ENCODE results near the gene FNDC3A. TPM values are rescaled to one million over a fixed set of nuclear protein-coding genes. Genes with fewer than 3 reads are reported as not detected.
"Not testable (repeated sequence)": the region's sequence is repeated elsewhere in the genome, so short reads cannot be mapped to it uniquely, and the experiment has no call there.

The FNDC3A gene
- total and polyA plus RNA-seq, 2 experiments from 2014 or later, result 19.5 to 50.4 TPM

GRCh38 chr13:48998641-48999292 is 23.1 kb downstream of the FNDC3A start:
- Histone ChIP-seq H4K20me1 (ENCODE audit: insufficient read depth) (peaks cover 4% of the 10 kb centered on the region; the same call in 1 of the 2 replicates), H3K9me2 (ENCODE audit: insufficient read depth) (no peaks in the 10 kb centered on the region), H3K27me3 (replicated peaks; ENCODE audit: insufficient read depth) (no peaks in the 10 kb centered on the region), H2AFZ (no peak overlapping the region), H3K4me2 (ENCODE audit: unreplicated experiment) (no peak overlapping the region), H3K4me3 (no peak overlapping the region), H3K79me2 (ENCODE audit: insufficient read depth) (peaks cover 99% of the 10 kb centered on the region), H3K36me3 (ENCODE audit: low read depth) (peaks cover 12% of the 10 kb centered on the region; the same call in 1 of the 2 replicates), H3K9ac (no peak overlapping the region), H3K4me1 (ENCODE audit: insufficient read depth) (0 out of 2 replicates have a peak, but pooled peaks cover 11% of the 10 kb centered on the region), H3F3A (ENCODE audit: insufficient read depth) (no peaks in the 10 kb centered on the region), H3K9me3 (ENCODE audit: low read depth) (peaks cover 8% of the 10 kb centered on the region), H3K27ac (no peak overlapping the region)
- no peak for TF ChIP-seq EZH2 (IDR thresholded peaks at IDR 0.05; ENCODE audit: insufficient read depth, poor library complexity, severe bottlenecking)
- TF ChIP-seq EZH2phosphoT487 (IDR thresholded peaks at IDR 0.05; ENCODE audit: insufficient read depth, low read depth), result no peak
- in situ Hi-C loops (cut with MboI), result no loop called here
- no peak for DNase-seq
- WGBS, 2 experiments (ENCODE audit: low coverage in 1 of 2, low lambda C conversion rate in 2 of 2, missing lambda C conversion rate in 2 of 2), result 46% methylated on average over 5 of the region's 5 CpGs

DNA sequence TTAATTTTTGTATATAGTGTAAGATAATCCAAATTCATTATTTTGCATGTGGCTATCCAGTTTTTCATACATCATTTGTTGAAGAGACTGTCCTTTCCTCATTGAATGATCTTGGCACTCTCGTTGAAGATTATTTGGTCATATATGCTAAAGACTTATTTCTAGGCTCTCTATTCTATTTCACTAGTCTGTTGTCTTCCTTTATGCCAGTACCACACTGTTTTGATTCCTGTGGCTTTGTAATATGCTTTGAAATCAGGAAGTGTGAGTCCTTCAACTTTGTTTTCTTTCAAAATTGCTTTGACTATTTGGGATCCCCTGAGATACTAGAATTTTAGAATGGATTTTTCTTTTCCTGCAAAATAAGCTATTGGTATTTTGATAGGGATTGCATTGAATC is 24.5 kb downstream of the FNDC3A start:
- Histone ChIP-seq H4K20me1 (ENCODE audit: insufficient read depth) (peaks cover 4% of the 10 kb centered on the region; the same call in 1 of the 2 replicates), H3K9ac (no peak overlapping the region), H3K9me3 (ENCODE audit: low read depth) (peaks cover 8% of the 10 kb centered on the region), H3K4me2 (ENCODE audit: unreplicated experiment) (no peak overlapping the region), H3K9me2 (ENCODE audit: insufficient read depth) (no peaks in the 10 kb centered on the region), H3F3A (ENCODE audit: insufficient read depth) (no peaks in the 10 kb centered on the region), H2AFZ (no peak overlapping the region), H3K4me1 (ENCODE audit: insufficient read depth) (no peaks in the 10 kb centered on the region), H3K79me2 (ENCODE audit: insufficient read depth) (peaks cover 99% of the 10 kb centered on the region), H3K27me3 (replicated peaks; ENCODE audit: insufficient read depth) (no peaks in the 10 kb centered on the region), H3K27ac (no peak overlapping the region), H3K36me3 (ENCODE audit: low read depth) (peaks cover 12% of the 10 kb centered on the region; the same call in 1 of the 2 replicates), H3K4me3 (no peak overlapping the region)
- 95% methylated on average over 1 of the region's 1 CpG for WGBS, 2 experiments (ENCODE audit: low coverage in 1 of 2, low lambda C conversion rate in 2 of 2, missing lambda C conversion rate in 2 of 2)
- no peak for DNase-seq
- TF ChIP-seq EZH2phosphoT487 (IDR thresholded peaks at IDR 0.05; ENCODE audit: insufficient read depth, low read depth) (no peak), EZH2 (IDR thresholded peaks at IDR 0.05; ENCODE audit: insufficient read depth, poor library complexity, severe bottlenecking) (no peak)
- in situ Hi-C loops (cut with MboI), result no loop called here

DNA sequence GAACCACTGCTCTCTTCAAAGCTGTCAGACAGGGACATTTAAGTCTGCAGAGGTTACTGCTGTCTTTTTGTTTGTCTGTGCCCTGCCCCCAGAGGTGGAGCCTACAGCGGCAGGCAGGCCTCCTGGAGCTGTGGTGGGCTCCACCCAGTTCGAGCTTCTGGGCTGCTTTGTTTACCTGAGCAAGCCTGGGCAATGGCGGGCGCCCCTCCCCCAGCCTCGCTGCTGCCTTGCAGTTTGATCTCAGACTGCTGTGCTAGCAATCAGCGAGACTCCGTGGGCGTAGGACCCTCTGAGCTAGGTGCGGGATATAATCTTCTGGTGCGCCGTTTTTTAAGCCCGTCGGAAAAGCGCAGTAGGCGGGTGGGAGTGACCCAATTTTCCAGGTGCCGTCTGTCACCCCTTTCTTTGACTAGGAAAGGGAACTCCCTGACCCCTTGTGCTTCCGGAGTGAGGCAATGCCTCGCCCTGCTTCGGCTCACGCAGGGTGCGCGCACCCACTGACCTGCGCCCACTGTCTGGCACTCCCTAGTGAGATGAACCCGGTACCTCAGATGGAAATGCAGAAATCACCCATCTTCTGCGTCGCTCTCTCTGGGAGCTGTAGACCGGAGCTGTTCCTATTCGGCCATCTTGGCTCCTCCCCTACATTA is 43.4 kb downstream of the FNDC3A start:
- H3K27ac ChIP-seq; H3K9me2 ChIP-seq (ENCODE audit: insufficient read depth); H4K20me1 ChIP-seq (ENCODE audit: insufficient read depth); H3K27me3 ChIP-seq (replicated peaks; ENCODE audit: insufficient read depth); H3K9me3 ChIP-seq (ENCODE audit: low read depth); DNase-seq; H3K4me3 ChIP-seq; in situ Hi-C loops (cut with MboI); H3K4me2 ChIP-seq (ENCODE audit: unreplicated experiment); H3K9ac ChIP-seq; H2AFZ ChIP-seq; H3K36me3 ChIP-seq (ENCODE audit: low read depth): not testable (repeated sequence)
- Histone ChIP-seq H3K4me1 (ENCODE audit: insufficient read depth) (peaks cover 35% of the 10 kb centered on the region), H3F3A (ENCODE audit: insufficient read depth) (peaks cover 35% of the 10 kb centered on the region), H3K79me2 (ENCODE audit: insufficient read depth) (peaks cover 67% of the 10 kb centered on the region)
- WGBS, 2 experiments (ENCODE audit: low coverage in 1 of 2, low lambda C conversion rate in 2 of 2, missing lambda C conversion rate in 2 of 2), result 96 to 97% methylated on average over 28 of the region's 28 CpGs

- WGBS, 2 experiments (ENCODE audit: low coverage in 1 of 2, low lambda C conversion rate in 2 of 2, missing lambda C conversion rate in 2 of 2), result 96 to 100% methylated on average over 2 of the region's 2 CpGs
- peaks cover 45% of the 10 kb centered on the region for H3K4me1 ChIP-seq (ENCODE audit: insufficient read depth)
- no peaks in the 10 kb centered on the region for H3K9me2 ChIP-seq (ENCODE audit: insufficient read depth)
- H4K20me1 ChIP-seq (ENCODE audit: insufficient read depth), result no peaks in the 10 kb centered on the region
- in situ Hi-C loops (cut with MboI), result no loop called here
- peaks cover 73% of the 10 kb centered on the region for H3K79me2 ChIP-seq (ENCODE audit: insufficient read depth)
- no peak overlapping the region for H3K4me2 ChIP-seq (ENCODE audit: unreplicated experiment)
- no peaks in the 10 kb centered on the region for H3K27me3 ChIP-seq (replicated peaks; ENCODE audit: insufficient read depth)
- no peak overlapping the region for H3K9ac ChIP-seq
- no peaks in the 10 kb centered on the region for H3K9me3 ChIP-seq (ENCODE audit: low read depth)
- no peak for DNase-seq
- H3K36me3 ChIP-seq (ENCODE audit: low read depth), result 0 out of 2 replicates have a peak, but pooled peaks cover 7% of the 10 kb centered on the region
- no peak overlapping the region for H2AFZ ChIP-seq
- peaks cover 44% of the 10 kb centered on the region for H3F3A ChIP-seq (ENCODE audit: insufficient read depth)
- H3K27ac ChIP-seq, result no peak overlapping the region
- no peak overlapping the region for H3K4me3 ChIP-seq
- TF ChIP-seq EZH2phosphoT487 (IDR thresholded peaks at IDR 0.05; ENCODE audit: insufficient read depth, low read depth), result no peak
- no peak for TF ChIP-seq EZH2 (IDR thresholded peaks at IDR 0.05; ENCODE audit: insufficient read depth, poor library complexity, severe bottlenecking)
Measured at GRCh38 chr13:49020328-49020727, 44.6 kb downstream of the FNDC3A start.
